H9 (cell line): ENCODE data around the gene LRIT3. TPM values are rescaled to one million over a fixed set of nuclear protein-coding genes. Genes with fewer than 3 reads are reported as not detected.

ENCODE experiments used
- DNase-seq: peaks from one replicate; pipeline ENCODE4 v3.0.0-alpha.2; 2017
- H2AFZ ChIP-seq: one replicate; pipeline ENCODE4 v1.6.1; 2013; ENCODE audit warnings: mild to moderate bottlenecking, low read length, control low read depth, moderate library complexity
- H2AK5ac ChIP-seq: 2 replicates; pipeline ENCODE4 v1.6.1; 2013; ENCODE audit warnings: low read length, control low read depth, mixed read lengths; ENCODE audit not compliant: insufficient read length
- H2BK120ac ChIP-seq: one replicate; pipeline ENCODE4 v1.6.1; 2013; ENCODE audit warnings: low read depth, mild to moderate bottlenecking, low read length, control low read depth, inconsistent platforms; ENCODE audit not compliant: poor library complexity, severe bottlenecking
- H2BK12ac ChIP-seq: 2 replicates; pipeline ENCODE4 v1.6.1; 2013; ENCODE audit warnings: low read length, control low read depth, mixed read lengths, low read depth; ENCODE audit not compliant: insufficient read length
- H2BK15ac ChIP-seq: 2 replicates; pipeline ENCODE4 v1.6.1; 2013; ENCODE audit warnings: low read depth, low read length, control low read depth
- H2BK20ac ChIP-seq: one replicate; pipeline ENCODE4 v1.6.1; 2013; ENCODE audit warnings: low read depth, mild to moderate bottlenecking, low read length, control low read depth, inconsistent platforms; ENCODE audit not compliant: poor library complexity, severe bottlenecking
- H2BK5ac ChIP-seq: 2 replicates; pipeline ENCODE4 v1.6.1; 2013; ENCODE audit warnings: low read length, control low read depth, mixed read lengths; ENCODE audit not compliant: insufficient read length
- H3K14ac ChIP-seq: 2 replicates; pipeline ENCODE4 v1.6.1; 2013; ENCODE audit warnings: low read length, control low read depth; ENCODE audit not compliant: insufficient read depth
- H3K18ac ChIP-seq: 2 replicates; pipeline ENCODE4 v1.6.1; 2013; ENCODE audit warnings: low read depth, mild to moderate bottlenecking, mixed read lengths, low read length, control low read depth; ENCODE audit not compliant: insufficient read length
- H3K23ac ChIP-seq: 2 replicates; pipeline ENCODE4 v1.6.1; 2013; ENCODE audit warnings: low read length, control low read depth, mixed read lengths, low read depth; ENCODE audit not compliant: insufficient read length
- H3K23me2 ChIP-seq: 2 replicates; pipeline ENCODE4 v1.6.1; 2013; ENCODE audit warnings: low read depth, mild to moderate bottlenecking, mixed read lengths, low read length, control low read depth; ENCODE audit not compliant: insufficient read length, poor library complexity, severe bottlenecking
- H3K27ac ChIP-seq: 2 replicates; pipeline ENCODE4 v1.5.1; 2013; ENCODE audit warnings: low read length, control low read depth, mixed read lengths, low read depth; ENCODE audit not compliant: insufficient read length
- H3K27me3 ChIP-seq: 2 replicates; pipeline ENCODE4 v1.6.1; 2013; ENCODE audit warnings: low read length, control low read depth, inconsistent platforms; ENCODE audit not compliant: insufficient read depth
- H3K4ac ChIP-seq: 2 replicates; pipeline ENCODE4 v1.6.1; 2013; ENCODE audit warnings: low read depth, mild to moderate bottlenecking, control low read depth, inconsistent platforms, low read length, moderate library complexity
- H3K4me1 ChIP-seq: 2 replicates; pipeline ENCODE4 v1.6.1; 2013; ENCODE audit warnings: low read length, control low read depth, inconsistent platforms; ENCODE audit not compliant: insufficient read depth
- H3K4me2 ChIP-seq: 2 replicates; pipeline ENCODE4 v1.6.1; 2013; ENCODE audit warnings: low read length, control low read depth, mixed read lengths; ENCODE audit not compliant: insufficient read length, insufficient read depth
- H3K56ac ChIP-seq: 2 replicates; pipeline ENCODE4 v1.6.1; 2013; ENCODE audit warnings: low read depth, mild to moderate bottlenecking, mixed read lengths, low read length, control low read depth; ENCODE audit not compliant: insufficient read length
- H3K79me1 ChIP-seq: 2 replicates; pipeline ENCODE4 v1.6.1; 2013; ENCODE audit warnings: low read depth, mild to moderate bottlenecking, moderate library complexity, low read length, control low read depth, inconsistent platforms; ENCODE audit not compliant: insufficient read depth, poor library complexity, severe bottlenecking
- H3K79me2 ChIP-seq: 2 replicates; pipeline ENCODE4 v1.6.1; 2013; ENCODE audit warnings: low read length, control low read depth, inconsistent platforms; ENCODE audit not compliant: insufficient read depth
- H3K9ac ChIP-seq: 2 replicates; pipeline ENCODE4 v1.6.1; 2013; ENCODE audit warnings: low read length, control low read depth, mixed read lengths; ENCODE audit not compliant: insufficient read length; ENCODE audit errors: extremely low read depth
- H3K9me3 ChIP-seq: one replicate; pipeline ENCODE4 v1.6.1; 2013; ENCODE audit warnings: low read depth, low read length, inconsistent platforms; ENCODE audit not compliant: control insufficient read depth
- H3T11ph ChIP-seq: one replicate; pipeline ENCODE4 v1.6.1; 2013; ENCODE audit warnings: mild to moderate bottlenecking, low read length, control low read depth, inconsistent platforms
- H4K20me1 ChIP-seq: one replicate; pipeline ENCODE4 v1.6.1; 2013; ENCODE audit not compliant: control insufficient read depth, insufficient read length, insufficient read depth
- H4K5ac ChIP-seq: 2 replicates; pipeline ENCODE4 v1.6.1; 2013; ENCODE audit warnings: low read depth, mild to moderate bottlenecking, mixed read lengths, low read length, control low read depth; ENCODE audit not compliant: insufficient read length
- H4K8ac ChIP-seq: replicated peaks from 2 replicates; pipeline ENCODE4 v1.6.1; 2013; ENCODE audit warnings: low read length, control low read depth, mixed read lengths, low read depth; ENCODE audit not compliant: insufficient read length
- H4K91ac ChIP-seq: 2 replicates; pipeline ENCODE4 v1.6.1; 2013; ENCODE audit warnings: low read depth, mild to moderate bottlenecking, moderate library complexity, mixed read lengths, low read length, control low read depth; ENCODE audit not compliant: insufficient read length
- H3K27ac Mint-ChIP-seq, 3 experiments: 2 replicates in 2 of 3; 3 replicates in 1 of 3; pipeline ENCODE4 v1.8.0; 2020 to 2021; ENCODE audit warnings: mixed read lengths in 3 of 3, mild to moderate bottlenecking in 1 of 3, moderate library complexity in 1 of 3
- H3K27me3 Mint-ChIP-seq: 2 replicates; pipeline ENCODE4 v1.8.0; 2021; ENCODE audit warnings: low read depth, mild to moderate bottlenecking, moderate library complexity, mixed read lengths
- H3K36me3 Mint-ChIP-seq, 3 experiments: 2 replicates in 2 of 3; 3 replicates in 1 of 3; pipeline ENCODE4 v1.8.0; 2020 to 2021; ENCODE audit warnings: low read depth in 3 of 3, mixed read lengths in 3 of 3; ENCODE audit not compliant: insufficient read depth in 1 of 3
- H3K4me1 Mint-ChIP-seq, 2 experiments: 2 replicates each; pipeline ENCODE4 v1.8.0; 2020; ENCODE audit warnings: mixed read lengths in 2 of 2
- H3K4me3 Mint-ChIP-seq, 2 experiments: 2 replicates in 1 of 2; 3 replicates in 1 of 2; pipeline ENCODE4 v1.8.0; 2020 to 2021; ENCODE audit warnings: mild to moderate bottlenecking in 2 of 2, mixed read lengths in 2 of 2, moderate library complexity in 1 of 2
- H3K9me3 Mint-ChIP-seq, 2 experiments: 2 replicates in 1 of 2; 3 replicates in 1 of 2; pipeline ENCODE4 v1.8.0; 2020; ENCODE audit warnings: mild to moderate bottlenecking in 2 of 2, mixed read lengths in 2 of 2, moderate library complexity in 1 of 2
- CTCF ChIP-seq: fragments of 200-600 bp; sonication (generic); conservative IDR thresholded peaks from 3 replicates; pipeline ENCODE4 v1.8.0; 2021; ENCODE audit warnings: antibody characterized with exemption, mild to moderate bottlenecking
- WGBS: extraction: QIAGEN DNeasy Blood & Tissue Kit; methylation state at CpG from one replicate; pipeline ENCODE4 v1.1.7; 2013; ENCODE audit warnings: missing lambda C conversion rate, low lambda C conversion rate, mixed read lengths; ENCODE audit not compliant: insufficient read length; ENCODE audit errors: extremely low coverage; 5-methylcytosine and 5-hydroxymethylcytosine counted together
- total RNA-seq: library from RNA; stranded (reverse); gene quantifications from 2 replicates; pipeline ENCODE4 v1.2.1, GENCODE V29; 2021

LRIT3 gene
- total RNA-seq, 1 experiment from 2014 or later, result 0.07 TPM

- Histone ChIP-seq H3K9me3 (no peaks in the 10 kb centered on the region), H2BK12ac (no peak overlapping the region), H2BK120ac (no peak overlapping the region), H3K79me2 (no peaks in the 10 kb centered on the region), H3K27ac (no peak overlapping the region), H3K27me3 (no peaks in the 10 kb centered on the region), H2AK5ac (no peak overlapping the region), H2BK20ac (no peak overlapping the region), H2BK5ac (no peak overlapping the region), H3K56ac (no peak overlapping the region), H3K9ac (no peak overlapping the region), H4K20me1 (no peaks in the 10 kb centered on the region), H2BK15ac (no peak overlapping the region), H2AFZ (no peak overlapping the region), H4K91ac (no peak overlapping the region), H3K23me2 (no peaks in the 10 kb centered on the region), H3K4ac (no peak overlapping the region), H3K23ac (no peak overlapping the region), H3K4me1 (no peaks in the 10 kb centered on the region), H3T11ph (no peak overlapping the region), H3K14ac (no peak overlapping the region), H3K79me1 (no peaks in the 10 kb centered on the region), H4K5ac (no peak overlapping the region), H4K8ac (no peak overlapping the region), H3K18ac (no peak overlapping the region), H3K4me2 (no peak overlapping the region)
- no peak overlapping the region for H3K4me3 Mint-ChIP-seq
- no peak for DNase-seq
- H3K36me3 Mint-ChIP-seq, result no peaks in the 10 kb centered on the region
- peaks cover 0 to 14% of the 10 kb centered on the region in 2 experiments; a peak in 2 of 4 replicates for H3K4me1 Mint-ChIP-seq
- WGBS, result no CpG with 5 or more reads among the region's 2 CpGs
- no peaks in the 10 kb centered on the region for H3K27me3 Mint-ChIP-seq
- no peak overlapping the region for H3K27ac Mint-ChIP-seq
- TF ChIP-seq CTCF, result no peak
- H3K9me3 Mint-ChIP-seq, result no peaks in the 10 kb centered on the region
These were observed 594 bp downstream of the LRIT3 start for GRCh38 chr4:109848501-109848900.
